ENCODE data around the gene ELP5.

Gene ELP5

DNA sequence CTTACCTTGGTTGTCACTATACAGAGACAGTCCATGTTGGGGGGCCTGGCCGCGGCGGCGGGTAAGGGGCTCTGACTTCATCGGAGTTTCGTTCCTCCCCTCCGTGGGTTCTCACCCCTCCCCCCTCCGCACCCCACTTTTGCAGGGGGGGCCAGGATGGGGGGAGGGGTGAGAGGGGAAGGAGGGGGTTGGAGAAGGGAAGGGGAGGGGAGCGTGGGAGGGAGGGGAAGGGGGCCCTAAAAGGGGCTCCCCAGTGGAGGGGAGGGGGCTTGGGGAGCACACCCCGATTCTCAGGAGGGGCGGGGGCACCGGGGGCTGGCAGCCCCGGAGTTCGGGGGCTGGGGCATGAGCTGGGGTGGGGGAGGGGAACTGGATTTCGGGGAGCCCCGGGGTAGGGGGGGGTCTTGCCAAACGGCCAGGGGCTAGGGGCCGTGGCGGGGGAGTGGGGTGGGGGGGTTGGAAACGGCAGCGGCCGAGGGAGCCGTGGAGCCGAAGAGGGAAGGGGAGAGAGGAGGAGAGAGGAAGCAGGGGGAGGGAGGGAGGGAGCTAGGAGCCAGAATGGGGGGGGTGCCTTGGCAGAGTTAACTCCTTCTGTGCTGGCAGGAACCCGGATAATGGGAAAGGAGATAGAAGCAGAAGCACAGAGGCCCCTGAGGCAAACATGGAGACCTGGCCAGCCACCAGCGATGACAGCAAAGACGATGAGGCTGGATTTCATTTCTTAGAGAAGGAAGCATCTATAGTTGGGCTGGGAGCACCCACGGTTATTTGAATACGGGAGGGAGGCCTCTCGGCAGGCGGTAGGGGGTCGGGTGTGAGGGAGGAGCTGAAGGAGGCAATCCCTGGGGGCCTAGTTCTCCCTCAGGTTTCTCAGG is 34.7 kb upstream of the ELP5 start:
- no peak for ATAC-seq
- no peak for TF ChIP-seq ZNF565 (CRISPR knock-in tag; conservative IDR thresholded peaks at IDR 0.05; ENCODE audit: low read depth)
- TF ChIP-seq ARNTL (CRISPR knock-in tag; IDR thresholded peaks at IDR 0.05; ENCODE audit: borderline replicate concordance, low read depth), result no peak
- no peak for TF ChIP-seq TCF4 (CRISPR knock-in tag; IDR thresholded peaks at IDR 0.05; ENCODE audit: borderline replicate concordance)
- TF ChIP-seq OSR1 (CRISPR knock-in tag; IDR thresholded peaks at IDR 0.05), result no peak
- no peak for TF ChIP-seq BACH2 (CRISPR knock-in tag; IDR thresholded peaks at IDR 0.05; ENCODE audit: borderline replicate concordance)

DNA sequence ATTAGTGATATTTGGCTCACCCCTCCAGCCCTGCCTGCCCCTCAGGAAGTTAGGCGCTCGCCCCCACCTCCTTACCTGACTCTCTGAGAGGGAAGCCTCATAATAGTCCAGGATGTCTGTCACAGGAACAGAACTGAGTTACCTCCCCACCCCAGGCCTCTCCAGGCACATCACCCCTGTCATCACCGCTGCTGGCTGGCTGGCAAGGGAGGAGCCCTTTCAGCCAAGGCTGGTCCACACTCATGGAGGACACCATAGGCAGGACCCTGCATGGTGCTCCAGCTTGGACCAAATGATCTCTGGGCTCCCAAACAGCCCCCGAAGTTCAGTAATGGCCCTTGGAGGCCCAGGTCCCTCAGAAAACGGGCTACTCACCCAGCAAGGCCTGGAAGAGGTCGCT is 33.8 kb upstream of the ELP5 start:
- ATAC-seq, result no peak
- TF ChIP-seq TCF4 (CRISPR knock-in tag; IDR thresholded peaks at IDR 0.05; ENCODE audit: borderline replicate concordance) (no peak), ZNF8 (CRISPR knock-in tag; IDR thresholded peaks at IDR 0.05) (no peak)

DNA sequence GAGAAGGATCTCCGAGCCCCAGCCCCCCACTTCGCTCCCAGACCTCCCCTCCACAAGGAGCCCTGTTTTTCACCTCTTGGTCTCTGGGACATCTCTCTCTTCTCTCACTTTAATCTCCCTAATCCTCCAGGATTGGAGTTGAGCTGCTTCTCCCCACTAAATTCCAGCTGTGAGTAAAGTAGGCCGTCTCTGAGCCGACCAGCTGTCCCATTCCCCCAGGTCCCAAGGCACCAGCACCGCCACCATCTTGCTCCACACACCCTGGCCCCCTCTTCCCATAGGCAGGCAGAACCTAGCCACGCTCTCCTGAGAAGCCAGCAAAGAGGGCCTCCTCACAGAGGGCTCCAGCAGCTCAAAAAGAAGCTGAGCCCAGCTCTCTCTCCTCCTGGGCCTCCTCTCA is 33.3 kb upstream of the ELP5 start:
- ATAC-seq, result no peak
- TF ChIP-seq ZNF565 (CRISPR knock-in tag; conservative IDR thresholded peaks at IDR 0.05; ENCODE audit: low read depth) (no peak), CSDC2 (CRISPR knock-in tag; IDR thresholded peaks at IDR 0.05) (no peak), RARB (CRISPR knock-in tag; IDR thresholded peaks at IDR 0.05) (no peak), ZNF8 (CRISPR knock-in tag; IDR thresholded peaks at IDR 0.05) (no peak), OSR1 (CRISPR knock-in tag; IDR thresholded peaks at IDR 0.05) (no peak), ARNTL (CRISPR knock-in tag; IDR thresholded peaks at IDR 0.05; ENCODE audit: borderline replicate concordance, low read depth) (no peak), SNAI2 (CRISPR knock-in tag; IDR thresholded peaks at IDR 0.05) (no peak), ISL1 (CRISPR knock-in tag; IDR thresholded peaks at IDR 0.05) (no peak), PPARA (CRISPR knock-in tag; IDR thresholded peaks at IDR 0.05; ENCODE audit: borderline replicate concordance) (no peak), ZC3H10 (CRISPR knock-in tag; IDR thresholded peaks at IDR 0.05) (no peak), BACH2 (CRISPR knock-in tag; IDR thresholded peaks at IDR 0.05; ENCODE audit: borderline replicate concordance) (no peak), ZFP30 (CRISPR knock-in tag; IDR thresholded peaks at IDR 0.05) (no peak)
- TF ChIP-seq, protein P1, sequence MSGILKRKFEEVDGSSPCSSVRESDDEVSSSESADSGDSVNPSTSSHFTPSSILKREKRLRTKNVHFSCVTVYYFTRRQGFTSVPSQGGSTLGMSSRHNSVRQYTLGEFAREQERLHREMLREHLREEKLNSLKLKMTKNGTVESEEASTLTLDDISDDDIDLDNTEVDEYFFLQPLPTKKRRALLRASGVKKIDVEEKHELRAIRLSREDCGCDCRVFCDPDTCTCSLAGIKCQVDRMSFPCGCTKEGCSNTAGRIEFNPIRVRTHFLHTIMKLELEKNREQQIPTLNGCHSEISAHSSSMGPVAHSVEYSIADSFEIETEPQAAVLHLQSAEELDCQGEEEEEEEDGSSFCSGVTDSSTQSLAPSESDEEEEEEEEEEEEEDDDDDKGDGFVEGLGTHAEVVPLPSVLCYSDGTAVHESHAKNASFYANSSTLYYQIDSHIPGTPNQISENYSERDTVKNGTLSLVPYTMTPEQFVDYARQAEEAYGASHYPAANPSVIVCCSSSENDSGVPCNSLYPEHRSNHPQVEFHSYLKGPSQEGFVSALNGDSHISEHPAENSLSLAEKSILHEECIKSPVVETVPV (CRISPR knock-in tag; IDR thresholded peaks at IDR 0.05), result no peak
- TF ChIP-seq, protein P2, sequence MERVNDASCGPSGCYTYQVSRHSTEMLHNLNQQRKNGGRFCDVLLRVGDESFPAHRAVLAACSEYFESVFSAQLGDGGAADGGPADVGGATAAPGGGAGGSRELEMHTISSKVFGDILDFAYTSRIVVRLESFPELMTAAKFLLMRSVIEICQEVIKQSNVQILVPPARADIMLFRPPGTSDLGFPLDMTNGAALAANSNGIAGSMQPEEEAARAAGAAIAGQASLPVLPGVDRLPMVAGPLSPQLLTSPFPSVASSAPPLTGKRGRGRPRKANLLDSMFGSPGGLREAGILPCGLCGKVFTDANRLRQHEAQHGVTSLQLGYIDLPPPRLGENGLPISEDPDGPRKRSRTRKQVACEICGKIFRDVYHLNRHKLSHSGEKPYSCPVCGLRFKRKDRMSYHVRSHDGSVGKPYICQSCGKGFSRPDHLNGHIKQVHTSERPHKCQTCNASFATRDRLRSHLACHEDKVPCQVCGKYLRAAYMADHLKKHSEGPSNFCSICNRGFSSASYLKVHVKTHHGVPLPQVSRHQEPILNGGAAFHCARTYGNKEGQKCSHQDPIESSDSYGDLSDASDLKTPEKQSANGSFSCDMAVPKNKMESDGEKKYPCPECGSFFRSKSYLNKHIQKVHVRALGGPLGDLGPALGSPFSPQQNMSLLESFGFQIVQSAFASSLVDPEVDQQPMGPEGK (CRISPR knock-in tag; IDR thresholded peaks at IDR 0.05; ENCODE audit: borderline replicate concordance), result no peak
- TF ChIP-seq, protein P3, sequence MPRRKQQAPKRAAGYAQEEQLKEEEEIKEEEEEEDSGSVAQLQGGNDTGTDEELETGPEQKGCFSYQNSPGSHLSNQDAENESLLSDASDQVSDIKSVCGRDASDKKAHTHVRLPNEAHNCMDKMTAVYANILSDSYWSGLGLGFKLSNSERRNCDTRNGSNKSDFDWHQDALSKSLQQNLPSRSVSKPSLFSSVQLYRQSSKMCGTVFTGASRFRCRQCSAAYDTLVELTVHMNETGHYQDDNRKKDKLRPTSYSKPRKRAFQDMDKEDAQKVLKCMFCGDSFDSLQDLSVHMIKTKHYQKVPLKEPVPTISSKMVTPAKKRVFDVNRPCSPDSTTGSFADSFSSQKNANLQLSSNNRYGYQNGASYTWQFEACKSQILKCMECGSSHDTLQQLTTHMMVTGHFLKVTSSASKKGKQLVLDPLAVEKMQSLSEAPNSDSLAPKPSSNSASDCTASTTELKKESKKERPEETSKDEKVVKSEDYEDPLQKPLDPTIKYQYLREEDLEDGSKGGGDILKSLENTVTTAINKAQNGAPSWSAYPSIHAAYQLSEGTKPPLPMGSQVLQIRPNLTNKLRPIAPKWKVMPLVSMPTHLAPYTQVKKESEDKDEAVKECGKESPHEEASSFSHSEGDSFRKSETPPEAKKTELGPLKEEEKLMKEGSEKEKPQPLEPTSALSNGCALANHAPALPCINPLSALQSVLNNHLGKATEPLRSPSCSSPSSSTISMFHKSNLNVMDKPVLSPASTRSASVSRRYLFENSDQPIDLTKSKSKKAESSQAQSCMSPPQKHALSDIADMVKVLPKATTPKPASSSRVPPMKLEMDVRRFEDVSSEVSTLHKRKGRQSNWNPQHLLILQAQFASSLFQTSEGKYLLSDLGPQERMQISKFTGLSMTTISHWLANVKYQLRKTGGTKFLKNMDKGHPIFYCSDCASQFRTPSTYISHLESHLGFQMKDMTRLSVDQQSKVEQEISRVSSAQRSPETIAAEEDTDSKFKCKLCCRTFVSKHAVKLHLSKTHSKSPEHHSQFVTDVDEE (CRISPR knock-in tag; IDR thresholded peaks at IDR 0.05), result no peak
- TF ChIP-seq, protein P4, sequence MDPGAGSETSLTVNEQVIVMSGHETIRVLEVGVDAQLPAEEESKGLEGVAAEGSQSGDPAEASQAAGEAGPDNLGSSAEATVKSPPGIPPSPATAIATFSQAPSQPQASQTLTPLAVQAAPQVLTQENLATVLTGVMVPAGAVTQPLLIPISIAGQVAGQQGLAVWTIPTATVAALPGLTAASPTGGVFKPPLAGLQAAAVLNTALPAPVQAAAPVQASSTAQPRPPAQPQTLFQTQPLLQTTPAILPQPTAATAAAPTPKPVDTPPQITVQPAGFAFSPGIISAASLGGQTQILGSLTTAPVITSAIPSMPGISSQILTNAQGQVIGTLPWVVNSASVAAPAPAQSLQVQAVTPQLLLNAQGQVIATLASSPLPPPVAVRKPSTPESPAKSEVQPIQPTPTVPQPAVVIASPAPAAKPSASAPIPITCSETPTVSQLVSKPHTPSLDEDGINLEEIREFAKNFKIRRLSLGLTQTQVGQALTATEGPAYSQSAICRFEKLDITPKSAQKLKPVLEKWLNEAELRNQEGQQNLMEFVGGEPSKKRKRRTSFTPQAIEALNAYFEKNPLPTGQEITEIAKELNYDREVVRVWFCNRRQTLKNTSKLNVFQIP (CRISPR knock-in tag; IDR thresholded peaks at IDR 0.05; ENCODE audit: borderline replicate concordance, low read depth), result no peak
- TF ChIP-seq, protein P5, sequence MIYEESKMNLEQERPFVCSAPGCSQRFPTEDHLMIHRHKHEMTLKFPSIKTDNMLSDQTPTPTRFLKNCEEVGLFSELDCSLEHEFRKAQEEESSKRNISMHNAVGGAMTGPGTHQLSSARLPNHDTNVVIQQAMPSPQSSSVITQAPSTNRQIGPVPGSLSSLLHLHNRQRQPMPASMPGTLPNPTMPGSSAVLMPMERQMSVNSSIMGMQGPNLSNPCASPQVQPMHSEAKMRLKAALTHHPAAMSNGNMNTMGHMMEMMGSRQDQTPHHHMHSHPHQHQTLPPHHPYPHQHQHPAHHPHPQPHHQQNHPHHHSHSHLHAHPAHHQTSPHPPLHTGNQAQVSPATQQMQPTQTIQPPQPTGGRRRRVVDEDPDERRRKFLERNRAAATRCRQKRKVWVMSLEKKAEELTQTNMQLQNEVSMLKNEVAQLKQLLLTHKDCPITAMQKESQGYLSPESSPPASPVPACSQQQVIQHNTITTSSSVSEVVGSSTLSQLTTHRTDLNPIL (CRISPR knock-in tag; IDR thresholded peaks at IDR 0.05; ENCODE audit: low read depth), result no peak

Data from SK-N-SH treated with all-trans-retinoic acid at 6 μM for 48 hours (cell line).